Kidney epithelial cell (primary cell): ENCODE measurements around the gene PYHIN1. TPM values are rescaled to one million over a fixed set of nuclear protein-coding genes. Genes with fewer than 3 reads are reported as not detected.

Experiments
- DNase-seq: peaks from one replicate; pipeline ENCODE4 v3.0.0-alpha.2; 2010; ENCODE audit warnings: low read depth
- H3K27me3 ChIP-seq: 2 replicates; pipeline ENCODE4 v1.6.0; 2011; ENCODE audit warnings: low read length; ENCODE audit not compliant: control insufficient read depth, insufficient read depth
- H3K36me3 ChIP-seq: 2 replicates; pipeline ENCODE4 v1.5.1; 2011; ENCODE audit warnings: low read length; ENCODE audit not compliant: control insufficient read depth, insufficient read depth
- H3K4me3 ChIP-seq: 2 replicates; pipeline ENCODE4 v1.5.1; 2011; ENCODE audit warnings: low read depth, mild to moderate bottlenecking, control low read depth, low read length
- total RNA-seq: library from RNA; depleted of rRNA; stranded (reverse); fragments of >200 nt; gene quantifications from 2 replicates; pipeline ENCODE4 v1.2.3, GENCODE V29; 2015
- TF ChIP-seq, protein P1 (sequence below): IDR thresholded peaks from 2 replicates; pipeline ENCODE4 v1.5.1; 2011; ENCODE audit warnings: mild to moderate bottlenecking, moderate library complexity, low read length, control low read depth, inconsistent platforms; ENCODE audit not compliant: insufficient read depth, poor library complexity, severe bottlenecking

Gene PYHIN1
- total RNA-seq, 1 donor from 2014 or later = not detected

DNA sequence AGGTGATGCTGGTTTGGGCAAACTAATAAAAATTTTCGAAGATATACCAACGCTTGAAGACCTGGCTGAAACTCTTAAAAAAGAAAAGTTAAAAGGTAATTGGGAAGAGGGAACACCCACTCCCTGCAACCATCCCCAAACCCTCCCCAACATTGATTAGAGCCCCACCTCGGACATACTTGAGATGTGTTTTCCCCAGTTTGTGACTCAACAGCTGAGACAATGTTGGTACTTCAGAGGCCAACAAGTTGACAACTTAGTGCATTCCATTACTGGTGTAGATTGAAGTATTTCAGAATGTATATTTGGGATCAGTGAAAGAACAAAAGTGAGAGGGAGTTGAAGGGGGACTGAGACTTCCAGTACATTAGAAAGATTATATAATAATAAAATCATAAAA lies 83.5 kb downstream of the PYHIN1 start:
- H3K27me3 ChIP-seq = no peaks in the 10 kb centered on the region
- no peaks in the 10 kb centered on the region for H3K36me3 ChIP-seq
- TF ChIP-seq, protein P1, sequence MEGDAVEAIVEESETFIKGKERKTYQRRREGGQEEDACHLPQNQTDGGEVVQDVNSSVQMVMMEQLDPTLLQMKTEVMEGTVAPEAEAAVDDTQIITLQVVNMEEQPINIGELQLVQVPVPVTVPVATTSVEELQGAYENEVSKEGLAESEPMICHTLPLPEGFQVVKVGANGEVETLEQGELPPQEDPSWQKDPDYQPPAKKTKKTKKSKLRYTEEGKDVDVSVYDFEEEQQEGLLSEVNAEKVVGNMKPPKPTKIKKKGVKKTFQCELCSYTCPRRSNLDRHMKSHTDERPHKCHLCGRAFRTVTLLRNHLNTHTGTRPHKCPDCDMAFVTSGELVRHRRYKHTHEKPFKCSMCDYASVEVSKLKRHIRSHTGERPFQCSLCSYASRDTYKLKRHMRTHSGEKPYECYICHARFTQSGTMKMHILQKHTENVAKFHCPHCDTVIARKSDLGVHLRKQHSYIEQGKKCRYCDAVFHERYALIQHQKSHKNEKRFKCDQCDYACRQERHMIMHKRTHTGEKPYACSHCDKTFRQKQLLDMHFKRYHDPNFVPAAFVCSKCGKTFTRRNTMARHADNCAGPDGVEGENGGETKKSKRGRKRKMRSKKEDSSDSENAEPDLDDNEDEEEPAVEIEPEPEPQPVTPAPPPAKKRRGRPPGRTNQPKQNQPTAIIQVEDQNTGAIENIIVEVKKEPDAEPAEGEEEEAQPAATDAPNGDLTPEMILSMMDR = no peak
- no peak for DNase-seq
- no peak overlapping the region for H3K4me3 ChIP-seq

DNA sequence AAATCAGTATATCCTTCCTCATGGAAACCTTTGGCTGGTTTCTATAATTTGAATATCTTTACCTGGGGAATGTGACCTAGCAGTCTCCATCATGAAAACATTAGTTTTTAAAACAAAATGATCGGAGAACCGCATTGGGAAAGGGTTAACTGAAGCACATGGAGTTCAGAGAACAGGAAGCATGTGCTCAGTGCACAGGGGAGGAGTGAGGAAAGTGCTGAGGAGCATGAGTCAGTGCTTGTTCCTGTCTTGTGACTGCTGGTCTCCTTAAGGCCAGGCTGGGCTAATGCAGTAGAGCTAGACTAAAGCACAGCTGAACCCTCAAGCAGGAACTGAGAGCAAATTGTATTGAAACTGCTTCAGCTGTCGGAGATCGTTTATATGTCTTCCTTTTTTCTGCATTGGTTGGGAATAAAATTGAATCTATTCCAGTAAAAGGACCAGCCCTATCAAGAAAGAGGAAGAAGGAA lies 84.1 kb downstream of the PYHIN1 start:
- TF ChIP-seq, protein P1 = no peak
- H3K36me3 ChIP-seq = no peaks in the 10 kb centered on the region
- no peaks in the 10 kb centered on the region for H3K27me3 ChIP-seq
- peak; percentile 65 for DNase-seq
- no peak overlapping the region for H3K4me3 ChIP-seq

- Histone ChIP-seq H3K27me3 (no peaks in the 10 kb centered on the region), H3K36me3 (no peaks in the 10 kb centered on the region), H3K4me3 (no peak overlapping the region)
- TF ChIP-seq, protein P1 = no peak
- no peak for DNase-seq
Observed at GRCh38 chr1:159023723-159024122, 92.4 kb downstream of the PYHIN1 start.

DNA sequence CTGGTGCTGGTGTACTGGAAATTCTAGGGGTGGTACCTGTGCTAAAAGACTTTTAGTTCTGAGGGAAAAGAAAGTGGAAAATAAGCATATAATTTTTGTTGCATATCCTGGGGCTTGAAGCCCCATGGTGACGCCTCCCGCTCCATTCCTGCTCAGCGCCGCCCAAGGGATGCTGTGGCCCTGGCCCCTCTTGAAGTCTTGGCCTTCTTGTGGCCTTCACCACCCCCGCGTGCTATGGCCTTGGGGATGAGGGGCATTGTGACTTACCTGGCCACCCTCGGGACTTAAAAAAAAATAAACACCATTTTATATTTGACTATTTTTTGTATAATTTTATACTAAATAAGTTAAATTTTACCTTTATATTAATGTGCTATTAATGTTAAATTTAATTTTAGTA lies 93.7 kb downstream of the PYHIN1 start:
- H3K27me3 ChIP-seq = no peaks in the 10 kb centered on the region
- TF ChIP-seq, protein P1 = no peak
- no peak for DNase-seq
- H3K4me3 ChIP-seq = no peak overlapping the region
- no peaks in the 10 kb centered on the region for H3K36me3 ChIP-seq

Other genes starting within 250 kb of the PYHIN1 start
- not detected in 2 replicates for gene SPTA1, start 244.8 kb upstream of the PYHIN1 start, total RNA-seq
- gene OR6K2, start 230.9 kb upstream of the PYHIN1 start, total RNA-seq = not detected in 2 replicates
- not detected in 2 replicates for gene OR6K3, start 210.8 kb upstream of the PYHIN1 start, total RNA-seq
- not detected in 2 replicates for gene OR6K6, start 176.8 kb upstream of the PYHIN1 start, total RNA-seq
- gene OR6N1, start 159.4 kb upstream of the PYHIN1 start, total RNA-seq = not detected in 2 replicates
- not detected in 2 replicates for gene OR6N2, start 150.3 kb upstream of the PYHIN1 start, total RNA-seq
- not detected in 2 replicates for gene MNDA, start 100.2 kb upstream of the PYHIN1 start, total RNA-seq
- gene IFI16, start 78.4 kb downstream of the PYHIN1 start, total RNA-seq = 27.2 and 34.3 TPM in 2 replicates
- gene AIM2, start 145.2 kb downstream of the PYHIN1 start, total RNA-seq = not detected in 2 replicates
- 0.04 TPM in 1 of 2 replicates, not detected in the other for gene CADM3, start 240.1 kb downstream of the PYHIN1 start, total RNA-seq